SK-N-MC (cell line): ENCODE measurements around the gene INCENP.

ENCODE experiments used
- EZH2 ChIP-seq: fragments of 200-600 bp; sonication (generic); IDR thresholded peaks from one replicate; pipeline ENCODE4 v1.6.1; 2017; ENCODE audit warnings: antibody characterized with exemption
- POLR2AphosphoS5 ChIP-seq: IDR thresholded peaks from 2 replicates; pipeline ENCODE4 v1.6.1; 2012; ENCODE audit warnings: mild to moderate bottlenecking, low read depth, low read length, borderline replicate concordance

GRCh38 chr11:62128835-62129234, 5.0 kb downstream of the INCENP start:
- TF ChIP-seq EZH2: no peak
- TF ChIP-seq POLR2AphosphoS5: no peak
